Prostate gland (tissue), 2 donors: ENCODE results near the gene CRY2. TPM values are rescaled to one million over a fixed set of nuclear protein-coding genes. Genes with fewer than 3 reads are reported as not detected.

Source experiments
- DNase-seq: peaks from one replicate; pipeline ENCODE4 v3.0.0-alpha.2; 2019; ENCODE audit warnings: low spot score
- H3K27ac ChIP-seq, 2 donors: fragments of 200-600 bp; sonication (generic); 2 replicates each; pipeline ENCODE4 v1.5.1; 2017 to 2019
- H3K27me3 ChIP-seq: fragments of 200-600 bp; sonication (generic); replicated peaks from 2 replicates; pipeline ENCODE4 v1.5.1; 2019; ENCODE audit not compliant: insufficient read depth
- H3K36me3 ChIP-seq, 2 donors: fragments of 200-600 bp; sonication (generic); 1 replicate in 1 of 2; 2 replicates in 1 of 2; pipeline versions ENCODE4 v1.5.1 to v1.8.1; 2017 to 2019
- H3K4me1 ChIP-seq: fragments of 200-600 bp; sonication (generic); replicated peaks from 2 replicates; pipeline ENCODE4 v1.5.1; 2019
- H3K4me3 ChIP-seq, 2 donors: fragments of 200-600 bp; sonication (generic); 2 replicates each; pipeline ENCODE4 v1.5.1; 2017 to 2019
- H3K9me3 ChIP-seq: fragments of 200-600 bp; sonication (generic); 2 replicates; pipeline ENCODE4 v1.5.1; 2017
- CTCF ChIP-seq, 4 experiments: fragments of 200-600 bp in 2 of 4; fragments of 450-650 bp in 2 of 4; sonication (generic) in 2 of 4; IDR thresholded peaks; 1 replicate in 3 of 4; 2 replicates in 1 of 4; pipeline ENCODE4 v1.5.1; 2016 to 2019; ENCODE audit warnings: antibody characterized with exemption in 4 of 4, mild to moderate bottlenecking in 2 of 4, moderate library complexity in 2 of 4
- POLR2A ChIP-seq: fragments of 450-650 bp; IDR thresholded peaks from one replicate; pipeline ENCODE4 v1.6.1; 2016; ENCODE audit warnings: antibody characterized with exemption, mild to moderate bottlenecking
- POLR2AphosphoS5 ChIP-seq: sonication (generic); formaldehyde crosslinking; IDR thresholded peaks from one replicate; pipeline ENCODE4 v1.6.1; 2017; ENCODE audit warnings: antibody characterized with exemption
- WGBS: methylation state at CpG from one replicate; pipeline ENCODE4 v1.1.5; 2018; 5-methylcytosine and 5-hydroxymethylcytosine counted together
- intact Hi-C: fragments of 100-400 bp; cut with DNase I; formaldehyde crosslinking; loops from one replicate; pipeline ENCODE4 v1.14.2; 2022
- total RNA-seq, 2 donors: library from RNA; depleted of rRNA; stranded (reverse); fragments of >200 nt; gene quantifications; one replicate each; pipeline ENCODE4 v1.1.0, GENCODE V29; 2016

Gene CRY2
- total RNA-seq, 2 donors from 2014 or later = 45.4 to 70.8 TPM

DNA sequence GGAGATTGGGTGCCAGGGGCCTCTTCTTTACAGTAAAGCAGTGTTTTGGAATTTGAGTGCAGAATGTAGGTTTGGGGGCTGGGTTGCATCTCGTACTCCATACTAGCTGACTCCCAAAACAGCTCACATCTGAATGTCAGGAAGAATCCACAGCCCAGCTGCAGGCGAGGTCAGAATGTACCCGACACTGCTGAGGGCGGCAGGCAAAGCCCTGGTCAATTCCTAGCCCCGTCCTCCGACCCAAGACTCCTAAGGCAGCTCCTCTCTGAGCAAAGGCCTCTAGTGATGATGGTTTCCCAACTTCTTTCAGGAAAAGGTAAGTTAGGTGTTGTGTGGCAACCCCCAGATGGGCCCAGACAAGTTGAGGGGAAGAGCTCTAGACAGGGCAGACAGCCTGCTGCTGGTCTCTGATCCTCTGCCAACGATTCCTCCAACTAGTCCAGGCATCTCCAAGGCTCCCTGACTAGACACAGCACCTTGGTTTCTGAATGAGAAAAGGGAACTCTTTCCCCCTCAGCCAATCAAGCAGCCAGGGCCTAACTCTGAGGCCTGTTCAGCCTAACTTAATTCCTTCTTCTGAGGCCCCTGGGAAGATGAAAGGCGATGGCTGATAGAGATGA is 83.8 kb downstream of the CRY2 start:
- TF ChIP-seq POLR2A (no peak), POLR2AphosphoS5 (peak; percentile 75)
- Histone ChIP-seq H3K9me3 (no peaks in the 10 kb centered on the region), H3K36me3 (no peaks in the 10 kb centered on the region), H3K27ac (peak overlapping the region; percentile 64 to 79), H3K4me1 (peaks cover 16% of the 10 kb centered on the region), H3K4me3 (peak overlapping the region in 1 of 2 donors; percentile 7), H3K27me3 (no peaks in the 10 kb centered on the region)
- DNase-seq = peak; percentile 86
- 55% methylated on average over 8 of the region's 8 CpGs for WGBS
- intact Hi-C loops = no loop called here

GRCh38 chr11:45931739-45932138 is 84.5 kb downstream of the CRY2 start:
- Histone ChIP-seq H3K36me3 (no peaks in the 10 kb centered on the region), H3K4me1 (peaks cover 16% of the 10 kb centered on the region), H3K4me3 (peak overlapping the region in 1 of 2 donors; percentile 7), H3K9me3 (no peaks in the 10 kb centered on the region), H3K27me3 (no peaks in the 10 kb centered on the region), H3K27ac (peak overlapping the region; percentile 63 to 79)
- intact Hi-C loops = no loop called here
- TF ChIP-seq POLR2AphosphoS5 (no peak), CTCF (IDR thresholded peaks at IDR 0.05) (no peak), POLR2A (no peak)
- 63% methylated on average over 10 of the region's 10 CpGs for WGBS
- DNase-seq = no peak

DNA sequence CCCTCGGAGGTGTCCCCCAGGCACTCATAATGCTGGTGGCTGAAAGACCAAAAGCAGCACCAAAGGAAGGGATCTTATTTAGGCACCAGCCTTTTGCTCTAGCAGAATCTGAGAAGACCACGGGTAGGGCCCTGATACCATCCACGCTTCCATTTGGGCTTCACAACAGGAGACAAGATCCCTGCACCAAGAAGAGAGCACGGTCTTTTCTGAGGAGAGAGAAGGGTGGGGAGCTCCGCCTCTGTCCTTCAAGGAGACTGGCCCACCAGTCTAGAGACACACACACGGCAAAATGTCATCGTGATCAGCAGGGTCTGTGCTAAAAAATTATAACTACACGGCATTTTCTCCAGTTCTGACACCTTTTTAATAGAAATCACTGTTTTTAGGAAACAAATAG is 84.9 kb downstream of the CRY2 start:
- Histone ChIP-seq H3K27me3 (no peaks in the 10 kb centered on the region), H3K4me1 (peaks cover 16% of the 10 kb centered on the region), H3K27ac (peak overlapping the region; percentile 63 to 79), H3K9me3 (no peaks in the 10 kb centered on the region), H3K36me3 (no peaks in the 10 kb centered on the region), H3K4me3 (peak overlapping the region in 1 of 2 donors; percentile 7)
- no peak for DNase-seq
- no peak for TF ChIP-seq POLR2A
- WGBS = 50% methylated on average over 8 of the region's 8 CpGs
- intact Hi-C loops = no loop called here

Other genes starting within 250 kb of the CRY2 start
- gene CHST1, start 181.9 kb upstream of the CRY2 start, total RNA-seq = 1 to 10 TPM in 1 of 2 donors, under 1 TPM in 1; 0.32 to 4.4 TPM
- gene SLC35C1, start 42.3 kb upstream of the CRY2 start, total RNA-seq = 10 to 100 TPM; 14.1 to 20.6 TPM
- 10 to 100 TPM; 19.8 to 46.9 TPM for gene MAPK8IP1, start 38.2 kb downstream of the CRY2 start, total RNA-seq
- gene FREY1, start 59.8 kb downstream of the CRY2 start, total RNA-seq = 1 to 10 TPM in 1 of 2 donors, under 1 TPM in 1; 0.59 to 2.8 TPM
- gene PEX16, start 70.4 kb downstream of the CRY2 start, total RNA-seq = 10 to 100 TPM; 31.8 to 35.4 TPM
- gene LARGE2, start 75.2 kb downstream of the CRY2 start, total RNA-seq = 10 to 100 TPM; 20.2 to 33.6 TPM